HEK293 (cell line): Measurements from ENCODE around the gene FRMD5.

ENCODE experiments used
- KLF1 ChIP-seq: fragments of 450-650 bp; formaldehyde crosslinking; IDR thresholded peaks from 2 replicates; pipeline ENCODE4 v1.5.1; 2016; ENCODE audit warnings: missing biosample characterization, missing genetic modification characterization
- TCF7L2 ChIP-seq: IDR thresholded peaks from 2 replicates; pipeline ENCODE4 v1.6.1; 2011; ENCODE audit warnings: low read depth, mild to moderate bottlenecking, inconsistent platforms, low read length, moderate library complexity, borderline replicate concordance
- ZBTB7A ChIP-seq: fragments of 450-650 bp; formaldehyde crosslinking; IDR thresholded peaks from 2 replicates; pipeline ENCODE4 v1.5.1; 2016; ENCODE audit warnings: low read depth, missing biosample characterization, missing genetic modification characterization
- ZNF311 ChIP-seq: fragments of 450-650 bp; formaldehyde crosslinking; IDR thresholded peaks from 2 replicates; pipeline ENCODE4 v1.5.1; 2017; ENCODE audit warnings: missing biosample characterization, missing genetic modification characterization, borderline replicate concordance
- ZNF354C ChIP-seq: fragments of 450-650 bp; formaldehyde crosslinking; IDR thresholded peaks from 2 replicates; pipeline ENCODE4 v1.5.1; 2016; ENCODE audit warnings: missing biosample characterization, missing genetic modification characterization, low read depth, borderline replicate concordance
- ZNF423 ChIP-seq: fragments of 450-650 bp; formaldehyde crosslinking; IDR thresholded peaks from 2 replicates; pipeline ENCODE4 v1.5.1; 2016; ENCODE audit warnings: missing biosample characterization, missing genetic modification characterization
- ZNF521 ChIP-seq: fragments of 450-650 bp; formaldehyde crosslinking; IDR thresholded peaks from 2 replicates; pipeline ENCODE4 v1.5.1; 2017; ENCODE audit warnings: missing biosample characterization, mild to moderate bottlenecking, missing genetic modification characterization

DNA sequence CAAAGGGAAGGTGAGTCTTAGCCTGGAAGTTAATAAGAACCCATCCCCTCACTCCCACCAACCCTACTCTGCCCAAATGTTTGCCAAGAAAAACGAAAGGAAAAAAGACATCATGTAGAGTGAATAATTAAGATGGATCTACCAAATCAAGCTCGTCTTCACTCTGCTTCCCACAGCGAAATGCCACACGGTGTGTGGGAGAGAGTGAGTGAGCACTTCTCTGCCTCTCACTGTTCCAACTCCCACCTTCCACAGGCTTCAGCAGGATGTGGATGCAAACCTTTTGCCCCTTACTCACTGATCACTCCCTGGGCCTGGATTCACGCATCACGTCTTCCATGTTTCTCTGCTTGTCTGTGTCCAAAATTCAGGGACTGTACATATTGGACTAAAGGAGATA is 282.9 kb downstream of the FRMD5 start:
- TF ChIP-seq ZNF423 (tag by site-specific recombination) (no peak), ZNF521 (tag by site-specific recombination) (no peak), ZBTB7A (no peak), ZNF354C (tag by site-specific recombination) (no peak), ZNF311 (no peak), TCF7L2 (no peak), KLF1 (no peak)
